GM13976 (cell line): Measurements from ENCODE around the gene HIVEP3.

Source experiments
- DNase-seq: peaks from one replicate; pipeline ENCODE4 v3.0.0; 2012; ENCODE audit warnings: low spot score
- in situ Hi-C: fragments of 300-500 bp; cut with MboI; formaldehyde crosslinking; loops from one replicate; pipeline ENCODE4 v1.12.0; 2022; ENCODE audit warnings: low sequenced_read_pairs, mixed read lengths, inconsistent platforms; ENCODE audit not compliant: unreplicated experiment
- TF ChIP-seq, protein P1 (sequence below): IDR thresholded peaks from 2 replicates; pipeline ENCODE4 v1.5.1; 2012; ENCODE audit warnings: borderline replicate concordance, mild to moderate bottlenecking; ENCODE audit not compliant: insufficient read depth; ENCODE audit errors: extremely low read depth, missing control alignments, control extremely low read depth

HIVEP3 gene

DNA sequence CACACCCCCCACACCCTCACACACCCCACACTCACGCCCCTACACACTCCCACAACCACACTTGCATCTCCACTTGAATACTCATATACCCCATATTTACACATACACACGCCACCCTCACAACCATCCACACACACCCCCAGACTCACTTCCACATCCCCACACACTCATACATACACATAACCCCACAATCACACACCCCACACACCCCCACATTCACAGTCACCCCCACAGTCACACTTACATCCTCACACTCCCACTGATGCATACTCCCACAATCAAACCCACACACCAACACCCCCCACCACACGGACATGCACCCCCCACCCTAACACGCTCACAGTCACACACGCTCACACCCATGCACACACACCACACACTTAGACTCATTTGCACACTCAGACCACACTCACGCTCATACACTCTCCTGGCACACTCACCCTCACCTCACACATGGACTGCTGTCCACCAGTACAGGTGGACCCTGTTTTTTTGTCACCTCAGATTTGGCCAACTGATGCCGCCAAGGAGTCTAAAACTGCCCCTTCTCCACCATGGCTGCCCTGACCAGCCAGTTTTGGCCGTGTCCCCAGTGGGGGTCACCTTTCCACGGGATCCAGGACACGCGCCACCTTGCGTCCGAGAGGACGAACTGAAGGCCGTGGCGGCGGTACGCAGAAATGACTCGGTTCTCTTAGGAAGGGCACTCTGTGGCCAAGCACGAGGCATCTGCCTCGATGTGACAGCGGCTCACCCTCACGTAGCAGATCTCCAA lies 388.9 kb downstream of the HIVEP3 start:
- TF ChIP-seq, protein P1, sequence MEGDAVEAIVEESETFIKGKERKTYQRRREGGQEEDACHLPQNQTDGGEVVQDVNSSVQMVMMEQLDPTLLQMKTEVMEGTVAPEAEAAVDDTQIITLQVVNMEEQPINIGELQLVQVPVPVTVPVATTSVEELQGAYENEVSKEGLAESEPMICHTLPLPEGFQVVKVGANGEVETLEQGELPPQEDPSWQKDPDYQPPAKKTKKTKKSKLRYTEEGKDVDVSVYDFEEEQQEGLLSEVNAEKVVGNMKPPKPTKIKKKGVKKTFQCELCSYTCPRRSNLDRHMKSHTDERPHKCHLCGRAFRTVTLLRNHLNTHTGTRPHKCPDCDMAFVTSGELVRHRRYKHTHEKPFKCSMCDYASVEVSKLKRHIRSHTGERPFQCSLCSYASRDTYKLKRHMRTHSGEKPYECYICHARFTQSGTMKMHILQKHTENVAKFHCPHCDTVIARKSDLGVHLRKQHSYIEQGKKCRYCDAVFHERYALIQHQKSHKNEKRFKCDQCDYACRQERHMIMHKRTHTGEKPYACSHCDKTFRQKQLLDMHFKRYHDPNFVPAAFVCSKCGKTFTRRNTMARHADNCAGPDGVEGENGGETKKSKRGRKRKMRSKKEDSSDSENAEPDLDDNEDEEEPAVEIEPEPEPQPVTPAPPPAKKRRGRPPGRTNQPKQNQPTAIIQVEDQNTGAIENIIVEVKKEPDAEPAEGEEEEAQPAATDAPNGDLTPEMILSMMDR: no peak
- DNase-seq: no peak
- in situ Hi-C loops: no loop called here

DNA sequence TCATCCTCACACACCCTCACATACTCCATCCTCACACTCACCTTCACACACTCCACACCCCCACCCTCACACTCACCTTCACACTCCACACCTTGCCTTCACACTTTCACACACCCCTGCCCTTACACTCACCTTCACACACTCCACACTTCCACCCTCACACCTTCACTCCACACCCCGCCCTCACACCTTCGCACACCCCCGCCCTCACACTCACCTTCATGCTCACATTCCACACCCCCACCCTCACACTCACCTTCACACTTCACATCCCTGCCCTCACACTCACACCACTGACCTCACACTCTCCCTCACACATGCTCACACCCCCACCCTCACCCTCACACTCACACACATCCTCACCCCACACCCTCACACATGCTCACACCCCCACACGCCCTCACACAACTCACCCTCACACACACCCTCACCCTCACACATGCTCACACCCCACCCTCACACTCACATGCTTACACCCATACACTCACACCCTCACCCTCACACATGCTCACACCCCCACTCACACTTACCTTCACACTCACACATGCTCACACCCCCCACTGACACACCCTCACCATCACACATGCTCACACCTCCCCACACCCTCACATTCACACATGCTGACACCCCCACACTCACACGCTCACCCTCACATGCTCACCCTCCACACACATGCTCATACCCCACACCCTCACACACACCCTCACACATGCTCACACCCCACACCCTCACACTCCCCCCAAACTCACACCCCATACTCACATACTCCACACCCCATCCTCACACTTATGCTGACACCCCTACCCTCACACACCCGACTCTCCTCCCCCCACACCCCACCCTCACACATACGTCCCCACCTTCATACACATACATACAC lies 389.8 kb downstream of the HIVEP3 start:
- TF ChIP-seq, protein P1: no peak
- in situ Hi-C loops: no loop called here
- no peak for DNase-seq

DNA sequence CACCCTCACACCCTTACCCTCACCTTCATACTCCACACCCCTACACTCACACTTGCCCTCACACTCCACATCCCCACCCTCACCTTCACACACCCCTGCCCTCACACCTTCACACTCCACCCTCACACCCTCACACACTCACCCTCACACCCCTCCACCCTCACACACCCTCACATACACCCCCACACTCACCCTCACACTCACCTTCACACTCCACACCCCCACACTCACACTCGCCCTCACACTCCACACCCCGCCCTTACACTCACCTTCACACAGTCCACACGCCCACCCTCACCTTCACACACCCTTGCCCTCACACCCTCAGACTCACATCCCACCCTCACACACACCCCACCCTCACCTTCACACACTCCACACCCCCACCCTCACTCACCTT lies 390.6 kb downstream of the HIVEP3 start:
- DNase-seq: no peak
- in situ Hi-C loops: no loop called here
- TF ChIP-seq, protein P1: no peak

DNA sequence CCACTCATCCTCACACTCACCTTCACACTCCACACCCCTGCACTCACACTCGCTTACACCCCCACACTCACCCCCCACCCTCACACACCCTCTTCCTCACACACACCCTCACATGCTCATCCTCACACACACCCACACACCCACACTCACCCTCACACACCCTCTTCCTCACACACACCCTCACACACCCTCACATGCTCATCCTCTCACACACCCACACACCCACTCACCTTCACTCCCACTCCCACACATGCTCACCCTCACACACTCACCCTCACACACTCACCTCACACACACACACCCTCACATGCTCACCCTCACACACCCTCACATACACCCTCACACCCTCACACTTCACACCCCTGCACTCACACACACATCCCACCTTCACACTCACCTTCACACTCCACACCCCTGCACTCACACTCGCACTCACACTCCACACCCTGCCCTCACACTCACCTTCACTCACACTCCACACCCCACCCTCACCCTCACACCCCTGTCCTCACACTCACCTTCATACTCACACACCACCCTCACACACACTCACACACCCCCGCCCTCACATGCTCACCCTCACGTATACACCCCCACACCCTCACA lies 391.7 kb downstream of the HIVEP3 start:
- in situ Hi-C loops: no loop called here
- TF ChIP-seq, protein P1: no peak
- DNase-seq: no peak

DNA sequence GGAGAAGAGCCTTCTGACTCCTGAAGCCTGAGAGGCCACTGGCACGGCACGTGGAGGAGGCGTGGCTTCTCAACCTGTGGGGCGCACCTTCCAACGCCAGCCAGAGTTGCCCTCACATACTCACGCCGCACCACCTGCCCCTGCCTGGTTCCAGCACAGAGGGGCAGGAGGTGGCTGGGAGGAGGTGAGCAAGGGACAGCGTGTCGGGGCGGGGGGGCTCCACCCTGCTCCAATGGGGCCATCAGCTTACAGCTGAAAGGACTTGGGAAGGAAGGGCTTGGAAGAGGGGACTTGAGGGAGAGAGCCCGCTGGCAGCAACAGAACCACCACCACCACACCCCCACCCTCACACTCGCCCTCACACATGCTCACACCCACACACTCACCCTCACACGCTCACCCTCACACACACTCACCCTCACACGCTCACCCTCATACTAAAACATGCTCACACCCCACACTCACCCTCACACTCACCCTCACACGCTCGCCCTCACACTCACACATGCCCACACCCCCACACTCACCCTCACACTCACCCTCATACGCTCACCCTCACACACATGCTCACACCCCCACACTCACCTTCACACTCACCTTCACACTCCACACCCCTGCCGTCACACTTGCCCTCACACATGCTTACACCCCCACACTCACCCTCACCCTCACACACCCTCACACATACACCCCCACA lies 392.7 kb downstream of the HIVEP3 start:
- TF ChIP-seq, protein P1: no peak
- in situ Hi-C loops: no loop called here
- DNase-seq: no peak
